Measurements from ENCODE around the gene GBA3.

Gene GBA3

DNA sequence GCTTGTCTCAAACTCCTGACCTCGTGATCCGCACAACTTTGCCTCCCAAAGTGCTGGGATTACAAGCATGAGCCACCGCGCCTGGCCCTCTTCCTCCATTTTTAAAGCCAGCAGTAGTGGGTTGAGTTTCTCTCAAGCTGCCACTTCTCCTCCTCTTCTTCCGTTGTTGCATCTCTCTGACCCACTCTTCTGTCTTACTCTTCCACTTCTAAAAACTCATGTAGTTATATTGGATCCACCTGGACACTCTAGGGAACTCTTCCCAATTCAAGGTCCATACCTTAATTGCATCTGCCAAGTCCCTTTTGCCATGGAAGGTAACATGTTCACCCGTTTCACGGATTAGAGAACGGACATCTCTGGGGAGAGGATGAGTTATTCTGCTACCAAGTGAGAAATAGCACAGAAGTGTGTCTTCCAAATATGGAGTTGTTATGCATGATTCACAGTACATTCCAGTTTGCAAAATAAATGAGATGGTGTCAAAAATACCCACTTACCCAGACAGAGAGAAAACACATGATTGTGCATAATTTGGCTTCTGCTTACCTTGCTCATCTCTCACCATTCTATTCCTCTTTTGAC is 51.8 kb downstream of the GBA3 start:
- no peaks in the 10 kb centered on the region for H3K27me3 ChIP-seq (ENCODE audit: control insufficient read depth, insufficient read depth, low read length)
- H3K9ac ChIP-seq = no peak overlapping the region
- TF ChIP-seq, protein P1, sequence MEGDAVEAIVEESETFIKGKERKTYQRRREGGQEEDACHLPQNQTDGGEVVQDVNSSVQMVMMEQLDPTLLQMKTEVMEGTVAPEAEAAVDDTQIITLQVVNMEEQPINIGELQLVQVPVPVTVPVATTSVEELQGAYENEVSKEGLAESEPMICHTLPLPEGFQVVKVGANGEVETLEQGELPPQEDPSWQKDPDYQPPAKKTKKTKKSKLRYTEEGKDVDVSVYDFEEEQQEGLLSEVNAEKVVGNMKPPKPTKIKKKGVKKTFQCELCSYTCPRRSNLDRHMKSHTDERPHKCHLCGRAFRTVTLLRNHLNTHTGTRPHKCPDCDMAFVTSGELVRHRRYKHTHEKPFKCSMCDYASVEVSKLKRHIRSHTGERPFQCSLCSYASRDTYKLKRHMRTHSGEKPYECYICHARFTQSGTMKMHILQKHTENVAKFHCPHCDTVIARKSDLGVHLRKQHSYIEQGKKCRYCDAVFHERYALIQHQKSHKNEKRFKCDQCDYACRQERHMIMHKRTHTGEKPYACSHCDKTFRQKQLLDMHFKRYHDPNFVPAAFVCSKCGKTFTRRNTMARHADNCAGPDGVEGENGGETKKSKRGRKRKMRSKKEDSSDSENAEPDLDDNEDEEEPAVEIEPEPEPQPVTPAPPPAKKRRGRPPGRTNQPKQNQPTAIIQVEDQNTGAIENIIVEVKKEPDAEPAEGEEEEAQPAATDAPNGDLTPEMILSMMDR (IDR thresholded peaks at IDR 0.05) = no peak
- no peak overlapping the region for H3K27ac ChIP-seq
- H3K4me1 ChIP-seq = no peaks in the 10 kb centered on the region
- H3K4me2 ChIP-seq (ENCODE audit: low read length) = no peak overlapping the region
- no peaks in the 10 kb centered on the region for H3K36me3 ChIP-seq (ENCODE audit: control insufficient read depth, insufficient read depth, low read length)
- H3K9me3 ChIP-seq (ENCODE audit: control insufficient read depth, low read length) = no peaks in the 10 kb centered on the region
- H3K4me3 ChIP-seq (ENCODE audit: low read depth, low read length) = no peak overlapping the region
- H3K79me2 ChIP-seq = no peaks in the 10 kb centered on the region
- H2AFZ ChIP-seq = no peak overlapping the region

- Histone ChIP-seq H3K9ac (no peak overlapping the region), H3K36me3 (ENCODE audit: control insufficient read depth, insufficient read depth, low read length) (no peaks in the 10 kb centered on the region), H3K27me3 (ENCODE audit: control insufficient read depth, insufficient read depth, low read length) (no peaks in the 10 kb centered on the region), H2AFZ (no peak overlapping the region), H3K79me2 (no peaks in the 10 kb centered on the region), H3K4me1 (no peaks in the 10 kb centered on the region), H3K4me2 (ENCODE audit: low read length) (no peak overlapping the region), H3K4me3 (ENCODE audit: low read depth, low read length) (no peak overlapping the region), H3K27ac (no peak overlapping the region), H3K9me3 (ENCODE audit: control insufficient read depth, low read length) (no peaks in the 10 kb centered on the region)
- TF ChIP-seq, protein P1 (IDR thresholded peaks at IDR 0.05) = no peak
These were observed 52.5 kb downstream of the GBA3 start for GRCh38 chr4:22745234-22745633.

GRCh38 chr4:22754116-22754515 is 61.4 kb downstream of the GBA3 start:
- no peaks in the 10 kb centered on the region for H3K27me3 ChIP-seq (ENCODE audit: control insufficient read depth, insufficient read depth, low read length)
- TF ChIP-seq, protein P1 (IDR thresholded peaks at IDR 0.05) = no peak
- H2AFZ ChIP-seq = no peak overlapping the region
- H3K79me2 ChIP-seq = no peaks in the 10 kb centered on the region
- no peak overlapping the region for H3K27ac ChIP-seq
- no peak overlapping the region for H3K9ac ChIP-seq
- no peak overlapping the region for H3K4me2 ChIP-seq (ENCODE audit: low read length)
- H3K4me1 ChIP-seq = no peaks in the 10 kb centered on the region
- H3K9me3 ChIP-seq (ENCODE audit: control insufficient read depth, low read length) = no peaks in the 10 kb centered on the region
- no peaks in the 10 kb centered on the region for H3K36me3 ChIP-seq (ENCODE audit: control insufficient read depth, insufficient read depth, low read length)
- no peak overlapping the region for H3K4me3 ChIP-seq (ENCODE audit: low read depth, low read length)

- H3K9me3 ChIP-seq (ENCODE audit: control insufficient read depth, low read length) = no peaks in the 10 kb centered on the region
- H3K27me3 ChIP-seq (ENCODE audit: control insufficient read depth, insufficient read depth, low read length) = no peaks in the 10 kb centered on the region
- peak overlapping the region; percentile 50 for H2AFZ ChIP-seq
- H3K36me3 ChIP-seq (ENCODE audit: control insufficient read depth, insufficient read depth, low read length) = no peaks in the 10 kb centered on the region
- no peak overlapping the region for H3K4me2 ChIP-seq (ENCODE audit: low read length)
- H3K79me2 ChIP-seq = no peaks in the 10 kb centered on the region
- no peak overlapping the region for H3K27ac ChIP-seq
- peaks cover 3% of the 10 kb centered on the region for H3K4me1 ChIP-seq
- H3K9ac ChIP-seq = no peak overlapping the region
- TF ChIP-seq, protein P1 (IDR thresholded peaks at IDR 0.05) = no peak
- H3K4me3 ChIP-seq (ENCODE audit: low read depth, low read length) = no peak overlapping the region
These were observed 69.8 kb downstream of the GBA3 start for GRCh38 chr4:22762548-22762947.

- H3K27ac ChIP-seq = no peak overlapping the region
- H3K27me3 ChIP-seq (ENCODE audit: control insufficient read depth, insufficient read depth, low read length) = no peaks in the 10 kb centered on the region
- TF ChIP-seq, protein P1 (IDR thresholded peaks at IDR 0.05) = no peak
- H3K4me2 ChIP-seq (ENCODE audit: low read length) = no peak overlapping the region
- no peaks in the 10 kb centered on the region for H3K79me2 ChIP-seq
- no peaks in the 10 kb centered on the region for H3K9me3 ChIP-seq (ENCODE audit: control insufficient read depth, low read length)
- no peak overlapping the region for H3K9ac ChIP-seq
- no peaks in the 10 kb centered on the region for H3K36me3 ChIP-seq (ENCODE audit: control insufficient read depth, insufficient read depth, low read length)
- no peak overlapping the region for H3K4me3 ChIP-seq (ENCODE audit: low read depth, low read length)
- H3K4me1 ChIP-seq = peaks cover 3% of the 10 kb centered on the region
- H2AFZ ChIP-seq = no peak overlapping the region
These were observed 71.4 kb downstream of the GBA3 start for GRCh38 chr4:22764183-22764582.

All from parathyroid adenoma (tissue), 2 donors.